Endothelial cell of umbilical vein (primary cell): ENCODE measurements around the gene MEAK7. TPM values are rescaled to one million over a fixed set of nuclear protein-coding genes. Genes with fewer than 3 reads are reported as not detected.

Experiments
- BruUV-seq: library from RNA; stranded (reverse); fragments of 400-500 nt; replicated peaks from 2 replicates; lab custom pipeline; 2021; lab: Mats Ljungman, UMichigan
- CTCF ChIA-PET: fragments of 300-600, 350-600 bp; sonication (Branson Sonifier 250); formaldehyde crosslinking; loops from one replicate; lab custom pipeline; 2021; ENCODE audit warnings: antibody characterized with exemption, inconsistent platforms; lab: Charles Lee
- POLR2A ChIA-PET: fragments of 300-600, 350-600 bp; sonication (Branson Sonifier 250); formaldehyde crosslinking; loops from one replicate; lab custom pipeline; 2021; ENCODE audit warnings: antibody characterized with exemption, inconsistent platforms; lab: Charles Lee
- DNase-seq: peaks from one replicate; pipeline ENCODE4 v3.0.0-alpha.2; 2011; ENCODE audit warnings: low read depth, low spot score
- FAIRE-seq: peaks from 2 replicates; lab custom pipeline; 2011; peaks lifted over from hg19 to GRCh38; lab: Jason Lieb, UNC
- H2AFZ ChIP-seq: 2 replicates; pipeline ENCODE4 v1.6.0; 2012; ENCODE audit warnings: low read depth, low read length, control low read depth, inconsistent platforms
- H3K27ac ChIP-seq: 2 replicates; pipeline ENCODE4 v1.5.1; 2011; ENCODE audit warnings: low read depth, mild to moderate bottlenecking, control low read depth, low read length, moderate library complexity; ENCODE audit not compliant: insufficient read depth
- H3K27me3 ChIP-seq, 2 experiments: 2 replicates each; pipeline versions ENCODE4 v1.6.0 to v1.6.1; 2011; ENCODE audit warnings: low read length in 2 of 2, mixed read lengths in 1 of 2; ENCODE audit not compliant: control insufficient read depth in 2 of 2, insufficient read depth in 2 of 2
- H3K36me3 ChIP-seq, 2 experiments: 2 replicates in 1 of 2; 3 replicates in 1 of 2; pipeline ENCODE4 v1.5.1; 2011; ENCODE audit warnings: low read length in 2 of 2, mild to moderate bottlenecking in 1 of 2, moderate library complexity in 1 of 2; ENCODE audit not compliant: control insufficient read depth in 2 of 2, insufficient read depth in 2 of 2; ENCODE audit errors: extremely low read depth in 1 of 2
- H3K4me1 ChIP-seq: 3 replicates; pipeline ENCODE4 v1.5.1; 2011; ENCODE audit warnings: mild to moderate bottlenecking, low read length; ENCODE audit not compliant: control insufficient read depth, insufficient read depth; ENCODE audit errors: extremely low read depth
- H3K4me2 ChIP-seq: 2 replicates; pipeline ENCODE4 v1.6.1; 2011; ENCODE audit warnings: low read length, control low read depth, mixed read lengths; ENCODE audit not compliant: insufficient read depth
- H3K4me3 ChIP-seq, 3 experiments: fragments of 200-600 bp in 1 of 3; sonication (generic), shearing (Covaris generic) in 1 of 3; replicated peaks in 1 of 3; 2 replicates each; pipeline ENCODE4 v1.5.1; 2011 to 2016; ENCODE audit warnings: control low read depth in 3 of 3, low read length in 3 of 3, mild to moderate bottlenecking in 2 of 3, inconsistent platforms in 1 of 3, low read depth in 1 of 3, moderate library complexity in 1 of 3; ENCODE audit not compliant: insufficient read depth in 1 of 3
- H3K79me2 ChIP-seq: 2 replicates; pipeline ENCODE4 v1.6.0; 2012; ENCODE audit warnings: low read length, inconsistent platforms; ENCODE audit not compliant: control insufficient read depth, insufficient read depth
- H3K9ac ChIP-seq: replicated peaks from 2 replicates; pipeline ENCODE3; 2011; ENCODE audit warnings: low read length, control low read depth; ENCODE audit not compliant: insufficient read depth; ENCODE audit errors: extremely low read depth
- H3K9me1 ChIP-seq: replicated peaks from 3 replicates; pipeline ENCODE4 v1.6.0; 2011; ENCODE audit warnings: mild to moderate bottlenecking, low read length; ENCODE audit not compliant: control insufficient read depth, insufficient read depth; ENCODE audit errors: extremely low read depth
- H3K9me3 ChIP-seq: replicated peaks from 2 replicates; pipeline ENCODE4 v1.5.1; 2012; ENCODE audit warnings: low read length, inconsistent platforms; ENCODE audit not compliant: control insufficient read depth, insufficient read depth
- H4K20me1 ChIP-seq: replicated peaks from 2 replicates; pipeline ENCODE3; 2011; ENCODE audit warnings: mild to moderate bottlenecking, low read length; ENCODE audit not compliant: control insufficient read depth, insufficient read depth; ENCODE audit errors: extremely low read depth
- EZH2 ChIP-seq: IDR thresholded peaks from 2 replicates; pipeline ENCODE4 v1.6.1; 2012; ENCODE audit warnings: borderline replicate concordance, low read depth, mild to moderate bottlenecking, moderate library complexity, low read length, inconsistent platforms; ENCODE audit not compliant: severe bottlenecking
- FOS ChIP-seq: IDR thresholded peaks from 2 replicates; pipeline ENCODE4 v1.6.1; 2011; ENCODE audit warnings: mild to moderate bottlenecking, low read length, moderate library complexity, borderline replicate concordance; ENCODE audit not compliant: insufficient read depth
- GATA2 ChIP-seq: IDR thresholded peaks from 2 replicates; pipeline ENCODE4 v1.7.0; 2011; ENCODE audit warnings: low read depth, mild to moderate bottlenecking, moderate library complexity, mixed read lengths, low read length; ENCODE audit not compliant: insufficient read length, insufficient read depth
- JUN ChIP-seq: IDR thresholded peaks from 2 replicates; pipeline ENCODE4 v1.6.1; 2011; ENCODE audit warnings: borderline replicate concordance, low read depth; ENCODE audit not compliant: insufficient read length, insufficient read depth
- MYC ChIP-seq: IDR thresholded peaks from one replicate; pipeline ENCODE4 v1.6.1; 2011; ENCODE audit warnings: mild to moderate bottlenecking, low read depth, low read length
- POLR2A ChIP-seq: IDR thresholded peaks from 2 replicates; pipeline ENCODE4 v1.6.1; 2012; ENCODE audit warnings: low read depth, mild to moderate bottlenecking, control low read depth, low read length
- POLR2AphosphoS5 ChIP-seq: IDR thresholded peaks from 2 replicates; pipeline ENCODE4 v1.6.1; 2012; ENCODE audit warnings: low read depth, mild to moderate bottlenecking, control low read depth, low read length, moderate library complexity; ENCODE audit not compliant: insufficient read depth
- dilution Hi-C: fragments of 300-500 bp; cut with MboI; formaldehyde crosslinking; loops from one replicate; pipeline ENCODE4 v1.15.0; 2019; ENCODE audit warnings: low sequenced_read_pairs; ENCODE audit not compliant: extremely low pct_ligation_motif_present
- intact Hi-C: fragments of 100-400 bp; cut with micrococcal nuclease; formaldehyde crosslinking; loops from one replicate; pipeline ENCODE4 v1.10.0; 2022
- polyA plus RNA-seq, 4 experiments: library from polyadenylated mRNA; depleted of rRNA in 3 of 4; stranded (reverse) in 3 of 4; unstranded in 1 of 4; fragments of >200 nt; gene quantifications; 2 replicates each; pipeline versions ENCODE4 v1.2.1 to v1.2.3, GENCODE V29; 2011 to 2012; ENCODE audit warnings: missing spikeins in 1 of 4
- total RNA-seq: library from RNA; stranded (reverse); gene quantifications from 2 replicates; pipeline ENCODE4 v1.2.3, GENCODE V29; 2021
- TF ChIP-seq, protein P1 (sequence below), 2 donors: IDR thresholded peaks; 1 replicate in 1 of 2; 2 replicates in 1 of 2; pipeline ENCODE4 v1.5.1; 2011; ENCODE audit warnings: low read length in 2 of 2, mild to moderate bottlenecking in 2 of 2, moderate library complexity in 2 of 2, control low read depth in 1 of 2, inconsistent platforms in 1 of 2, low read depth in 1 of 2; ENCODE audit not compliant: insufficient read depth in 1 of 2; ENCODE audit errors: extremely low read depth in 1 of 2
- TF ChIP-seq, protein P2 (sequence below): IDR thresholded peaks from 2 replicates; pipeline ENCODE4 v1.6.1; 2011; ENCODE audit not compliant: insufficient read depth, insufficient read length

Gene MEAK7
- total and polyA plus RNA-seq, 2 donors (not counting 3 experiments of a cell fraction or from before 2014, with no cell fraction given): 16.2 to 22.7 TPM

DNA sequence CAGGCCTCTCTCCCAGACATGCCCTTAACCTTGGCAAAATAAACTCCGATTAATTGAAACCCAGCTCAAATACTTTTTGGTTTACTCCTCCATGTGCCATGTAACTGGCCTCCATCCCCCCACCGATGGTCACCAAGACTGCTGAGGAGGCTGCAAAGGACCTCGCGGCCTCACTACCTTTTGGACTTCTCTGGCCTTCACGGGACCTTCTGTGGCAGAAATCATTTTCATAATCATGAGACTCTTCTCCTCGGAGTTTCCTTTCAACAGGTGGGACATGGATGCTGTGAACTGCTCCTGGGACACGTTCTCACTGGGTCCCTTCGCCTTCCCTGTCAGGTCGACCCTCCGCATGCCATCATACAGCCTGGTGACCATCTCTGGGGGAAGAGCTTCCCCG is 9.0 kb downstream of the MEAK7 start:
- no peaks in the 10 kb centered on the region for H3K27me3 ChIP-seq
- no peak overlapping the region for H3K4me2 ChIP-seq
- no peak overlapping the region for H2AFZ ChIP-seq
- dilution Hi-C loops (no loop called here), intact Hi-C loops (no loop called here)
- BruUV-seq: no TSS peak
- FAIRE-seq: no peak
- H3K79me2 ChIP-seq: no peaks in the 10 kb centered on the region
- ChIA-PET CTCF (interaction anchor here (1.3 to 2.5 kb wide), 3 partner anchors 10 to 476 kb away, joined by 3 to 11 read pairs (median 4); partner anchors contain the start of gene MEAK7), POLR2A (no interaction called here)
- H3K9ac ChIP-seq: no peak overlapping the region
- peaks cover 8 to 10% of the 10 kb centered on the region in 2 experiments for H3K36me3 ChIP-seq
- no peaks in the 10 kb centered on the region for H4K20me1 ChIP-seq
- H3K4me3 ChIP-seq: no peak overlapping the region
- TF ChIP-seq POLR2A (no peak), MYC (no peak), EZH2 (no peak), POLR2AphosphoS5 (no peak), JUN (no peak), FOS (no peak), GATA2 (no peak)
- TF ChIP-seq, protein P1, sequence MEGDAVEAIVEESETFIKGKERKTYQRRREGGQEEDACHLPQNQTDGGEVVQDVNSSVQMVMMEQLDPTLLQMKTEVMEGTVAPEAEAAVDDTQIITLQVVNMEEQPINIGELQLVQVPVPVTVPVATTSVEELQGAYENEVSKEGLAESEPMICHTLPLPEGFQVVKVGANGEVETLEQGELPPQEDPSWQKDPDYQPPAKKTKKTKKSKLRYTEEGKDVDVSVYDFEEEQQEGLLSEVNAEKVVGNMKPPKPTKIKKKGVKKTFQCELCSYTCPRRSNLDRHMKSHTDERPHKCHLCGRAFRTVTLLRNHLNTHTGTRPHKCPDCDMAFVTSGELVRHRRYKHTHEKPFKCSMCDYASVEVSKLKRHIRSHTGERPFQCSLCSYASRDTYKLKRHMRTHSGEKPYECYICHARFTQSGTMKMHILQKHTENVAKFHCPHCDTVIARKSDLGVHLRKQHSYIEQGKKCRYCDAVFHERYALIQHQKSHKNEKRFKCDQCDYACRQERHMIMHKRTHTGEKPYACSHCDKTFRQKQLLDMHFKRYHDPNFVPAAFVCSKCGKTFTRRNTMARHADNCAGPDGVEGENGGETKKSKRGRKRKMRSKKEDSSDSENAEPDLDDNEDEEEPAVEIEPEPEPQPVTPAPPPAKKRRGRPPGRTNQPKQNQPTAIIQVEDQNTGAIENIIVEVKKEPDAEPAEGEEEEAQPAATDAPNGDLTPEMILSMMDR (IDR thresholded peaks at IDR 0.05; ENCODE audit: extremely low read depth in 1 of 2, insufficient read depth in 1 of 2, low read depth in 1 of 2, low read length in 2 of 2): no peak
- TF ChIP-seq, protein P2, sequence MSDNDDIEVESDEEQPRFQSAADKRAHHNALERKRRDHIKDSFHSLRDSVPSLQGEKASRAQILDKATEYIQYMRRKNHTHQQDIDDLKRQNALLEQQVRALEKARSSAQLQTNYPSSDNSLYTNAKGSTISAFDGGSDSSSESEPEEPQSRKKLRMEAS: no peak
- H3K4me1 ChIP-seq: no peaks in the 10 kb centered on the region
- H3K9me3 ChIP-seq: no peaks in the 10 kb centered on the region
- no peak for DNase-seq
- H3K9me1 ChIP-seq: no peaks in the 10 kb centered on the region
- no peak overlapping the region for H3K27ac ChIP-seq
